KMS-11 (cell line): Measurements from ENCODE around the gene CD28.
A peak's percentile ranks its signal among the peaks of the same experiment; 100 is the strongest.

Experiments
- H2AFZ ChIP-seq: fragments of 200-600 bp; sonication (generic); 2 replicates; pipeline ENCODE4 v1.6.1; 2016; ENCODE audit warnings: antibody characterized with exemption, mixed run types, low read depth
- H3K27ac ChIP-seq: fragments of 200-600 bp; sonication (generic); 2 replicates; pipeline ENCODE4 v1.6.1; 2016; ENCODE audit warnings: mild to moderate bottlenecking, mixed run types
- H3K27me3 ChIP-seq: fragments of 200-600 bp; sonication (generic); 2 replicates; pipeline ENCODE4 v1.6.1; 2017; ENCODE audit warnings: mild to moderate bottlenecking, low read depth, mixed run types, moderate library complexity; ENCODE audit not compliant: insufficient read depth
- H3K36me3 ChIP-seq: fragments of 200-600 bp; sonication (generic); 2 replicates; pipeline ENCODE4 v1.6.1; 2017; ENCODE audit warnings: mild to moderate bottlenecking, mixed run types; ENCODE audit not compliant: insufficient read depth
- H3K4me1 ChIP-seq: fragments of 200-600 bp; sonication (generic); 2 replicates; pipeline ENCODE4 v1.6.1; 2016; ENCODE audit warnings: mild to moderate bottlenecking, low read depth, mixed run types; ENCODE audit not compliant: poor library complexity, severe bottlenecking
- H3K4me2 ChIP-seq: fragments of 200-600 bp; sonication (generic); 2 replicates; pipeline ENCODE4 v1.7.0; 2016; ENCODE audit warnings: mild to moderate bottlenecking, mixed run types
- H3K4me3 ChIP-seq: fragments of 200-600 bp; sonication (generic); IDR thresholded peaks from 2 replicates; pipeline ENCODE4 v1.6.1; 2017; ENCODE audit warnings: low read depth, low read length, mixed read lengths; ENCODE audit not compliant: insufficient read depth
- H3K79me2 ChIP-seq: fragments of 200-600 bp; sonication (generic); 2 replicates; pipeline ENCODE4 v1.6.1; 2016; ENCODE audit warnings: low read depth, mixed run types; ENCODE audit not compliant: insufficient read depth
- H3K9ac ChIP-seq: fragments of 200-600 bp; sonication (generic); 2 replicates; pipeline ENCODE4 v1.6.1; 2016; ENCODE audit warnings: mild to moderate bottlenecking, mixed run types
- H4K20me1 ChIP-seq: fragments of 200-600 bp; sonication (generic); 2 replicates; pipeline ENCODE4 v1.6.1; 2016; ENCODE audit warnings: mild to moderate bottlenecking, mixed run types; ENCODE audit not compliant: insufficient read depth
- CTCF ChIP-seq: fragments of 200-600 bp; sonication (generic); conservative IDR thresholded peaks from 2 replicates; pipeline ENCODE4 v1.6.1; 2017; ENCODE audit warnings: low read depth, mild to moderate bottlenecking, antibody characterized with exemption, low read length, moderate library complexity, mixed read lengths

Gene CD28

GRCh38 chr2:203675086-203675485 is 31.4 kb upstream of the CD28 start:
- H3K4me3 ChIP-seq: no peak overlapping the region
- H3K27me3 ChIP-seq: no peaks in the 10 kb centered on the region
- H3K4me1 ChIP-seq: peaks cover 58% of the 10 kb centered on the region
- H3K79me2 ChIP-seq: no peaks in the 10 kb centered on the region
- no peaks in the 10 kb centered on the region for H3K36me3 ChIP-seq
- TF ChIP-seq CTCF: no peak
- no peak overlapping the region for H3K9ac ChIP-seq
- no peak overlapping the region for H2AFZ ChIP-seq
- peak overlapping the region; percentile 95 for H3K27ac ChIP-seq
- H3K4me2 ChIP-seq: peak overlapping the region; percentile 86
- H4K20me1 ChIP-seq: no peaks in the 10 kb centered on the region

- H3K27me3 ChIP-seq: no peaks in the 10 kb centered on the region
- H3K4me3 ChIP-seq: no peak overlapping the region
- TF ChIP-seq CTCF: no peak
- H2AFZ ChIP-seq: no peak overlapping the region
- H3K9ac ChIP-seq: no peak overlapping the region
- H3K4me1 ChIP-seq: peaks cover 58% of the 10 kb centered on the region
- no peaks in the 10 kb centered on the region for H3K79me2 ChIP-seq
- H4K20me1 ChIP-seq: no peaks in the 10 kb centered on the region
- H3K4me2 ChIP-seq: no peak overlapping the region
- no peak overlapping the region for H3K27ac ChIP-seq
- H3K36me3 ChIP-seq: no peaks in the 10 kb centered on the region
Observed at GRCh38 chr2:203678971-203679370, 27.5 kb upstream of the CD28 start.

- Histone ChIP-seq H3K27me3 (no peaks in the 10 kb centered on the region), H3K36me3 (no peaks in the 10 kb centered on the region), H4K20me1 (no peaks in the 10 kb centered on the region), H3K27ac (no peak overlapping the region), H3K4me1 (peaks cover 59% of the 10 kb centered on the region), H3K79me2 (no peaks in the 10 kb centered on the region), H2AFZ (no peak overlapping the region), H3K4me3 (no peak overlapping the region), H3K4me2 (no peak overlapping the region), H3K9ac (no peak overlapping the region)
- TF ChIP-seq CTCF: no peak
Observed at GRCh38 chr2:203679401-203679800, 27.0 kb upstream of the CD28 start.

GRCh38 chr2:203681978-203682377 is 24.5 kb upstream of the CD28 start:
- H3K9ac ChIP-seq: no peak overlapping the region
- no peaks in the 10 kb centered on the region for H3K36me3 ChIP-seq
- H3K27ac ChIP-seq: no peak overlapping the region
- no peak overlapping the region for H3K4me2 ChIP-seq
- no peaks in the 10 kb centered on the region for H3K27me3 ChIP-seq
- H4K20me1 ChIP-seq: no peaks in the 10 kb centered on the region
- no peak overlapping the region for H3K4me3 ChIP-seq
- H3K4me1 ChIP-seq: peaks cover 52% of the 10 kb centered on the region
- H2AFZ ChIP-seq: 0 out of 2 replicates have a peak overlapping the region, but pooled peaks have one; percentile 3
- TF ChIP-seq CTCF: no peak
- no peaks in the 10 kb centered on the region for H3K79me2 ChIP-seq
